Natural killer cell (primary cell): ENCODE measurements around the gene SPDEF. TPM values are rescaled to one million over a fixed set of nuclear protein-coding genes. Genes with fewer than 3 reads are reported as not detected.

ENCODE experiments used
- ATAC-seq, 3 donors: fragments of 150-1000 bp in 2 of 3; fragments of 200-7000 bp in 1 of 3; cut with Tn5 transposase; 1 replicate in 1 of 3; 2 replicates in 2 of 3; pipeline ENCODE4 v1.10.0; 2021; ENCODE audit warnings: mild to moderate bottlenecking in 2 of 3, moderate library complexity in 2 of 3
- DNase-seq, 2 donors: peaks; one replicate each; pipeline versions ENCODE4 v3.0.0 to v3.0.0-alpha.2; 2013 to 2021; ENCODE audit warnings: mixed read lengths in 1 of 2
- H3K27ac ChIP-seq: one replicate; pipeline ENCODE4 v1.5.1; 2013; ENCODE audit warnings: mild to moderate bottlenecking, low read length
- H3K27me3 ChIP-seq: one replicate; pipeline ENCODE4 v1.6.1; 2013; ENCODE audit warnings: low read length; ENCODE audit not compliant: control insufficient read depth, insufficient read depth
- H3K36me3 ChIP-seq: one replicate; pipeline ENCODE4 v1.6.1; 2013; ENCODE audit warnings: low read length; ENCODE audit not compliant: control insufficient read depth, insufficient read depth
- H3K4me1 ChIP-seq: one replicate; pipeline ENCODE4 v1.6.1; 2013; ENCODE audit warnings: low read length; ENCODE audit not compliant: control insufficient read depth, insufficient read depth
- H3K4me3 ChIP-seq: one replicate; pipeline ENCODE4 v1.5.1; 2013; ENCODE audit warnings: low read length
- H3K9me3 ChIP-seq: one replicate; pipeline ENCODE4 v1.6.1; 2013; ENCODE audit warnings: low read length; ENCODE audit not compliant: control insufficient read depth, insufficient read depth
- H3K27ac Mint-ChIP-seq, 2 donors: one replicate each; pipeline ENCODE4 v1.8.0; 2022; ENCODE audit warnings: mild to moderate bottlenecking in 2 of 2, mixed read lengths in 2 of 2, moderate library complexity in 1 of 2
- H3K27me3 Mint-ChIP-seq, 2 donors: one replicate each; pipeline ENCODE4 v1.8.0; 2022; ENCODE audit warnings: low read depth in 2 of 2, mixed read lengths in 2 of 2
- H3K36me3 Mint-ChIP-seq: one replicate; pipeline ENCODE4 v1.8.0; 2022; ENCODE audit warnings: mixed read lengths
- H3K4me1 Mint-ChIP-seq, 2 donors: one replicate each; pipeline ENCODE4 v1.8.0; 2022; ENCODE audit warnings: mixed read lengths in 2 of 2
- H3K4me3 Mint-ChIP-seq: one replicate; pipeline ENCODE4 v1.8.0; 2022; ENCODE audit warnings: mild to moderate bottlenecking, moderate library complexity, mixed read lengths
- H3K9me3 Mint-ChIP-seq, 2 donors: one replicate each; pipeline ENCODE4 v1.8.0; 2022; ENCODE audit warnings: mixed read lengths in 2 of 2
- WGBS: methylation state at CpG from one replicate; pipeline ENCODE4 v1.1.7; 2013; ENCODE audit warnings: missing lambda C conversion rate; ENCODE audit not compliant: insufficient coverage; 5-methylcytosine and 5-hydroxymethylcytosine counted together
- intact Hi-C: fragments of 100-400 bp; cut with micrococcal nuclease; formaldehyde crosslinking; loops from one replicate; pipeline ENCODE4 v1.14.2; 2022
- total RNA-seq, 4 donors: library from RNA; stranded (reverse); fragments of 120-200 nt in 1 of 4; gene quantifications; one replicate each; pipeline versions ENCODE4 v1.2.3 to v1.2.4, GENCODE V29; 2013 to 2022
- TF ChIP-seq, protein P1 (sequence below): fragments of 200-600 bp; IDR thresholded peaks from one replicate; pipeline ENCODE4 v1.8.0; 2022; ENCODE audit warnings: antibody characterized with exemption

SPDEF gene
- total RNA-seq, 3 donors from 2014 or later (not counting 1 experiment from before 2014, with no cell fraction given), result 0.25 to 0.68 (median 0.45) TPM

DNA sequence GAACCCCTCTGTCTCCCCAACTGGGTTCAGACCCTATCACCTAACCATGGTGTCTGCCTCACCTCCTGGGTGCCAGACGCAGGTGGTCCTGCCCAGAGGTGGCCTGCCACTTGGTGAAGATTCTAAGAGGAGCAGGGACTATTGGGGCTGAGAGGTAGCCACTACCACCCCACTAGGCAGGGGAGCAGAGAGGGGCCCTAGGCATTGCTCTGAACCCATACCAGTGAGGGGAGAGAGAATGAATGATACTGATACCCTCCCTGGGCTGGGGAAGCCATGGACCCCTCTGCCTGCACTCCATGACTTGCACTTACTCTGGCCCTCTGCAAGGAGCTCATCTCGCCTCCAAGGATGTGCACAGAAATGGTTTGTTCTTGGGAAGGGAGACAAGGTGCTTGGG, 31.7 kb upstream of the SPDEF start:
- Mint-ChIP-seq H3K27me3 (no peaks in the 10 kb centered on the region), H3K9me3 (no peaks in the 10 kb centered on the region), H3K4me3 (no peak overlapping the region), H3K27ac (peak overlapping the region in 1 of 2 donors; percentile 50), H3K36me3 (no peaks in the 10 kb centered on the region), H3K4me1 (peaks cover 26 to 43% of the 10 kb centered on the region in 2 donors)
- Histone ChIP-seq H3K4me3 (no peak overlapping the region), H3K9me3 (no peaks in the 10 kb centered on the region), H3K36me3 (peaks cover 28% of the 10 kb centered on the region), H3K27me3 (no peaks in the 10 kb centered on the region), H3K27ac (no peak overlapping the region), H3K4me1 (peaks cover 17% of the 10 kb centered on the region)
- 100% methylated on average over 2 of the region's 2 CpGs for WGBS
- intact Hi-C loops, result no loop called here
- DNase-seq (no peak), ATAC-seq (no peak)
- TF ChIP-seq, protein P1, sequence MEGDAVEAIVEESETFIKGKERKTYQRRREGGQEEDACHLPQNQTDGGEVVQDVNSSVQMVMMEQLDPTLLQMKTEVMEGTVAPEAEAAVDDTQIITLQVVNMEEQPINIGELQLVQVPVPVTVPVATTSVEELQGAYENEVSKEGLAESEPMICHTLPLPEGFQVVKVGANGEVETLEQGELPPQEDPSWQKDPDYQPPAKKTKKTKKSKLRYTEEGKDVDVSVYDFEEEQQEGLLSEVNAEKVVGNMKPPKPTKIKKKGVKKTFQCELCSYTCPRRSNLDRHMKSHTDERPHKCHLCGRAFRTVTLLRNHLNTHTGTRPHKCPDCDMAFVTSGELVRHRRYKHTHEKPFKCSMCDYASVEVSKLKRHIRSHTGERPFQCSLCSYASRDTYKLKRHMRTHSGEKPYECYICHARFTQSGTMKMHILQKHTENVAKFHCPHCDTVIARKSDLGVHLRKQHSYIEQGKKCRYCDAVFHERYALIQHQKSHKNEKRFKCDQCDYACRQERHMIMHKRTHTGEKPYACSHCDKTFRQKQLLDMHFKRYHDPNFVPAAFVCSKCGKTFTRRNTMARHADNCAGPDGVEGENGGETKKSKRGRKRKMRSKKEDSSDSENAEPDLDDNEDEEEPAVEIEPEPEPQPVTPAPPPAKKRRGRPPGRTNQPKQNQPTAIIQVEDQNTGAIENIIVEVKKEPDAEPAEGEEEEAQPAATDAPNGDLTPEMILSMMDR, result no peak

DNA sequence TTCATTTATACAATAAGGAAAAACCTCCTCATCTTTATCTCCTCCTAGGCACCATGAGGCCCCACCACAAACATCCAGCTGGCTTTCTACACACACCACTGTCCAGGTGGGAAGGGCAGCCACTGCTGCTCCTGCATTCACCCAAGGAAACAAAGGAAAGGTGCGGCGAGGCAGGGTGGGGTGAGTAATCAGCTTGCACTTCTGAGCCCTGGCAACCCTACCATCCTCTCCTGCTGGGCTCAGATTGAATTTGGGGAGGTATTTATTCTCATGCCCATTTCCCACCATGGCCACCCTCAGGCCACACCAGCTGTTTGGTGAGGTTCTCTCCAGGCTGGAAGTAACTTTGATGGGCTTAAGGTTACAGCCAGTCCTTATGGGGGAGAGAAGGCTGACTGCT, 31.2 kb upstream of the SPDEF start:
- Mint-ChIP-seq H3K4me3 (no peak overlapping the region), H3K27ac (peak overlapping the region in 1 of 2 donors; percentile 50)
- no peak overlapping the region for H3K27ac ChIP-seq

DNA sequence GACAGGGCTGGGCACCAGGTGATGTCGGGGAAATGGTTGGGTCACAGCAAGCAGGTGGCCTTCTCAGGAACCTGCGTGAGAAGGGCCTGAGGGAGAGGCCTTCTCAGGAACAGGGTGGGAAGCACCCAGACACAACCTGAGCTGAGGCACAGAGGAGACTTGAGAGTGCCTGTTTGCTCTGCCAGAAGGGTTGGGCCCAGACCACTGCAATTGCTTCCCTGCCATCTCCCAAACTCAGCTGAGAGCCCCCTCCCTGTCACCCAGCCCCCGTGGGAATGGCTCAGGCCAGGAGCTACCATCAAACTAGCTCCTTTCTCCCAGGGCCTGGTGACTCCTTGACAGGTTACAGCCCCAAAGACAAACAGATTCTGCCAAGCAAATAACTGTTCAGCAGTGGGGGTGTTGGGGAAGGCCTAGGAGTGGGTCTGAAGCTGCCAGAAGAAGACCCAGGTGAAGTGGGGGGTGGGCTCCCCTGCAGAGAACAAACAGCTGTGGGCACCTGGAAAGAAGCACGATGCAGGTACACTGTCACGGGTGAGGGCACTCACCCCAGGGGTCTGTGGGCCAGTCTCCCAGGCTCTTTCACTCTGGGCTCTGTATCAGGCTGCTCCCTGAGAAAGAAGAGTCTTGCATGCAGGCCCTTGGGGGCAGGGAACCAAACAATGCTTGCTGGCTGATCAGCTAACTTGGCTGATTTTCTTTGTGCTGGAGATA, 30.4 kb upstream of the SPDEF start:
- Mint-ChIP-seq H3K9me3 (no peaks in the 10 kb centered on the region), H3K27ac (peak overlapping the region in 1 of 2 donors; percentile 20), H3K27me3 (no peaks in the 10 kb centered on the region), H3K36me3 (no peaks in the 10 kb centered on the region), H3K4me1 (peaks cover 19 to 39% of the 10 kb centered on the region in 2 donors), H3K4me3 (no peak overlapping the region)
- H3K4me1 ChIP-seq, result peaks cover 6% of the 10 kb centered on the region
- no peak overlapping the region for H3K4me3 ChIP-seq
- ATAC-seq (no peak), DNase-seq (no peak)
- H3K36me3 ChIP-seq, result peaks cover 28% of the 10 kb centered on the region
- no peaks in the 10 kb centered on the region for H3K9me3 ChIP-seq
- intact Hi-C loops, result no loop called here
- TF ChIP-seq, protein P1, result no peak
- H3K27me3 ChIP-seq, result no peaks in the 10 kb centered on the region
- no peak overlapping the region for H3K27ac ChIP-seq
- WGBS, result 93% methylated on average over 5 of the region's 5 CpGs

More for the DNA sequence above, 31.2 kb upstream of the SPDEF start:
- Mint-ChIP-seq H3K27me3 (no peaks in the 10 kb centered on the region), H3K36me3 (no peaks in the 10 kb centered on the region), H3K4me1 (peaks cover 26 to 46% of the 10 kb centered on the region in 2 donors), H3K9me3 (no peaks in the 10 kb centered on the region)
- 100% methylated on average over 2 of the region's 2 CpGs for WGBS
- H3K4me1 ChIP-seq, result peaks cover 15% of the 10 kb centered on the region
- no peak overlapping the region for H3K4me3 ChIP-seq
- ATAC-seq (no peak), DNase-seq (no peak)
- peaks cover 28% of the 10 kb centered on the region for H3K36me3 ChIP-seq
- intact Hi-C loops, result no loop called here
- no peaks in the 10 kb centered on the region for H3K9me3 ChIP-seq
- TF ChIP-seq, protein P1, result no peak
- H3K27me3 ChIP-seq, result no peaks in the 10 kb centered on the region
